Stomach smooth muscle (tissue), 2 donors: Measurements from ENCODE around the gene EAF1.
"Not testable (repeated sequence)": the region's sequence is repeated elsewhere in the genome, so short reads cannot be mapped to it uniquely, and the experiment has no call there.

ENCODE experiments used
- H3K27ac ChIP-seq: one replicate; pipeline ENCODE4 v1.7.0; 2013; ENCODE audit warnings: mild to moderate bottlenecking, low read length, inconsistent platforms
- H3K27me3 ChIP-seq, 2 donors: one replicate each; pipeline ENCODE4 v1.7.0; 2013; ENCODE audit warnings: low read length in 2 of 2; ENCODE audit not compliant: insufficient read depth in 2 of 2, control insufficient read depth in 1 of 2
- H3K36me3 ChIP-seq, 2 donors: one replicate each; pipeline ENCODE4 v1.7.0; 2013; ENCODE audit warnings: low read length in 2 of 2; ENCODE audit not compliant: control insufficient read depth in 2 of 2, insufficient read depth in 2 of 2
- H3K4me1 ChIP-seq: one replicate; pipeline ENCODE4 v1.7.0; 2013; ENCODE audit warnings: low read length; ENCODE audit not compliant: control insufficient read depth, insufficient read depth
- H3K4me3 ChIP-seq, 2 donors: one replicate each; pipeline ENCODE4 v1.7.0; 2013; ENCODE audit warnings: low read length in 2 of 2
- H3K9ac ChIP-seq, 2 donors: one replicate each; pipeline ENCODE4 v1.7.0; 2013; ENCODE audit warnings: low read length in 2 of 2, mild to moderate bottlenecking in 1 of 2
- H3K9me3 ChIP-seq, 2 donors: one replicate each; pipeline ENCODE4 v1.7.0; 2013; ENCODE audit warnings: low read length in 2 of 2; ENCODE audit not compliant: control insufficient read depth in 2 of 2
- donor health status: healthy.
- donor health status: Pancreatic carcinoma.

Gene EAF1

GRCh38 chr3:15484551-15484950 is 57.2 kb downstream of the EAF1 start:
- not testable (repeated sequence) for H3K4me1 ChIP-seq, H3K9ac ChIP-seq, H3K9me3 ChIP-seq, H3K4me3 ChIP-seq, H3K36me3 ChIP-seq, H3K27ac ChIP-seq, H3K27me3 ChIP-seq

- H3K4me1 ChIP-seq = no peaks in the 10 kb centered on the region
- no peaks in the 10 kb centered on the region for H3K27me3 ChIP-seq
- no peak overlapping the region for H3K4me3 ChIP-seq
- H3K9ac ChIP-seq = no peak overlapping the region
- no peak overlapping the region for H3K27ac ChIP-seq
- peaks cover 7 to 9% of the 10 kb centered on the region in 2 donors for H3K36me3 ChIP-seq
- no peaks in the 10 kb centered on the region for H3K9me3 ChIP-seq
These were observed 58.6 kb downstream of the EAF1 start for GRCh38 chr3:15486020-15486419.

- Histone ChIP-seq H3K27me3 (no peaks in the 10 kb centered on the region), H3K9ac (no peak overlapping the region), H3K4me3 (no peak overlapping the region), H3K27ac (no peak overlapping the region), H3K9me3 (no peaks in the 10 kb centered on the region), H3K36me3 (peaks cover 7 to 9% of the 10 kb centered on the region in 2 donors), H3K4me1 (no peaks in the 10 kb centered on the region)
These were observed 59.6 kb downstream of the EAF1 start for GRCh38 chr3:15486979-15487378.

GRCh38 chr3:15488002-15488401 is 60.6 kb downstream of the EAF1 start:
- Histone ChIP-seq H3K4me3 (no peak overlapping the region), H3K9ac (no peak overlapping the region), H3K4me1 (no peaks in the 10 kb centered on the region), H3K27ac (no peak overlapping the region), H3K9me3 (no peaks in the 10 kb centered on the region), H3K27me3 (no peaks in the 10 kb centered on the region), H3K36me3 (peaks cover 7 to 9% of the 10 kb centered on the region in 2 donors)

- H3K36me3 ChIP-seq = peaks cover 7 to 9% of the 10 kb centered on the region in 2 donors
- H3K9me3 ChIP-seq = no peaks in the 10 kb centered on the region
These were observed 62.8 kb downstream of the EAF1 start for GRCh38 chr3:15490158-15490557.

GRCh38 chr3:15491143-15491542 is 63.7 kb downstream of the EAF1 start:
- H3K9ac ChIP-seq = no peak overlapping the region
- H3K4me3 ChIP-seq = no peak overlapping the region
- H3K27me3 ChIP-seq = no peaks in the 10 kb centered on the region
- H3K9me3 ChIP-seq = no peaks in the 10 kb centered on the region
- peaks cover 24% of the 10 kb centered on the region for H3K4me1 ChIP-seq
- peaks cover 7 to 9% of the 10 kb centered on the region in 2 donors for H3K36me3 ChIP-seq
- H3K27ac ChIP-seq = no peak overlapping the region

More at GRCh38 chr3:15490158-15490557, 62.8 kb downstream of the EAF1 start:
- H3K4me1 ChIP-seq = peaks cover 17% of the 10 kb centered on the region
- no peak overlapping the region for H3K27ac ChIP-seq
- H3K9ac ChIP-seq = no peak overlapping the region
- H3K4me3 ChIP-seq = no peak overlapping the region
- no peaks in the 10 kb centered on the region for H3K27me3 ChIP-seq
